Stimulated activated CD4-positive, alpha-beta T cell treated with anti-CD3 and anti-CD28 coated beads, TNF-alpha, amount 100 ng/mL, for 24 hours (primary cell): ENCODE measurements around the gene GNPTG.

Source experiments
- DNase-seq, 3 experiments: peaks; one replicate each; pipeline ENCODE4 v3.0.0-alpha.2; 2020; ENCODE audit warnings: low read depth in 3 of 3

The GNPTG gene

DNA sequence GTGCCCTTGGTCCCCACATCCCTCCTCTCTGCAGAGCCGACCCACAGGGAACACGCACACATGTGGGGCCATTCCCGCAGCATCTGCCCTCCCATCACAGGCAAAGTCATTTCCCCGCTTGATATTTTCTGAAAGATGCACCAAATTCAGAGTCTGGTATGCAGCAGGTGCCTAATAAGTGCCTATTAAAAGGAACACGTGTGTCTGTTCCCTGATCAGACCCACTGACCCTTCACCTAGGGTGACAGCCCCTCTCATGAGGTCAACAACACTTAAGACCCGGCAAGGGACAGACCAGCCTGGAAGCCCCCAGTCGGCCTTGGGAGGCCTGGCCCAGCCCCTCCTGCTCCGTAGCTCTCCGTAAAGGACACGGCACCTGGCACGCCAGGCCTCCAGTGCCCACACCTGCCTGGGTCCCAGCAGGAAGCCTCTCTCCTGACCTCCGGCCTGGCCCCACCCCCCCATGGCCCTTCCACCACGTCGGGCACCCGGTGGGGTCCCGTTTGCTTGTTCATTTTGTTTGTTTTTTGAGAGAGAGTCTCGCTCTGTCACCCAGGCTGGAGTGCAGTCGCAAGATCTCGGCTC is 42.7 kb downstream of the GNPTG start:
- no peak for DNase-seq

DNA sequence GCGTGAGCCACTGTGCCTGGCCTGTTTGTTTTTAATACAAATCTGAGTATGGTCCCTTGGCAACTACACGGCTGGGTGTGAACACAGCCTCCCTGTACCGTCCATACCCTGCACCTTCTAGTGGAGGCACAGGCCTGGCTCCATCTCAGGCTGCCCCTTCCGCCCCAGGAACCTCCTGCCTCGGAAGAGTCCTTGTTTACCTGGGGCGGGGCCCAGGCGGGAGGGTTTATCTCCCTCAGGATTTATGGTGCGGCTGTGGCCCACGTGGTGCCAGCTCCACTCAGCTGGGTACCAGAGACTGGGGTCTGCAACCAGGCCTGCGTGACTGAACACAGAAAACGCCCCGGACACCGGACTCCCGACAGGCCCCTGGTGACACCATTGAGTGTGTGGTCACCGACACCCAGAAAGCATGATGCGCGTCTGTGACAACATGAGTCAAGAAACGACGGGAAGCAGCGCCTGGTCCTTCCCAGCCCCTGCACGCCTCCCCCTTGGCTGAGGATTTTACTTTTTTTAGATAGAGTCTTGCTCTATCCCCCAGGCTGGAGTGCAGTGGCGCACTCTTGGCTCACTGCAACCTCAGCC is 43.8 kb downstream of the GNPTG start:
- DNase-seq: no peak

DNA sequence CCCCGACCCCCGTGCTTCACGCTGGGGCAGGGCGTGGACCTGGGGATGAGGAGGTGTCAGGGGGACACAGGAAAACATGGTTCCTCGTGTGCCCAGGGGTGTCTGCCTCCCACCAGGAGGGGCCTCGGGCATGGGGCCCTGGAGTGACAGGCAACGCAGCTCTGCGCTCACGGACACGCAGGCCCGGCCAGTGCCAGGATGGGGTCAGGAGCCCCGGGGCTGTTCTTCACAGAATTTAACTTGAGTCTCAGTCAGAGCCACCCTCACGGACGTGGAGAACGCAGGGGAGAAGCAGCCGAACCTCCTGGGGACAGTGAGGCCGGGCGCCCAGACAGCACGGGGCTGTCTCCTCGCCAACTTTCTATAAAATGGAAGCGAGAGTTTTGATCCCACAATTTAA is 46.0 kb downstream of the GNPTG start:
- no peak for DNase-seq

DNA sequence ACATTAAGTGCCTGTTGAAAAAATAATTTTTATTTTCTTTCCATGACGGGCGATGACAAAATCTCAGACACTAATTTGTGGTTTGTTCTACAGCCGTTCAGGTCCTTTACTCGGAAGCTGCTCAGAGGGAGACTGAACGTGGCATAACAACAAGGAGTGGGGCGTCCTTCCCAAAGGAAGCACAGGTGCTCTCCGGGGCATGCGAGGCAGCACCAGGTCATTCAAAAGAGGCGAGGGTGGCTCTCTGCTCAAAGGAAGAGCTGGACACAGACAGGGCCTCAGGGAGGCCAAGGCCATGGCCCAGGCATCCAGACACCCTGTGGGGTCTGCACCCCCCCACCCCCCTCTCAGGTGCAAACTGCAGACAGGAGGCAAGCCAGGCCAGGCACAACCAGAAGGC is 46.6 kb downstream of the GNPTG start:
- no peak for DNase-seq

DNA sequence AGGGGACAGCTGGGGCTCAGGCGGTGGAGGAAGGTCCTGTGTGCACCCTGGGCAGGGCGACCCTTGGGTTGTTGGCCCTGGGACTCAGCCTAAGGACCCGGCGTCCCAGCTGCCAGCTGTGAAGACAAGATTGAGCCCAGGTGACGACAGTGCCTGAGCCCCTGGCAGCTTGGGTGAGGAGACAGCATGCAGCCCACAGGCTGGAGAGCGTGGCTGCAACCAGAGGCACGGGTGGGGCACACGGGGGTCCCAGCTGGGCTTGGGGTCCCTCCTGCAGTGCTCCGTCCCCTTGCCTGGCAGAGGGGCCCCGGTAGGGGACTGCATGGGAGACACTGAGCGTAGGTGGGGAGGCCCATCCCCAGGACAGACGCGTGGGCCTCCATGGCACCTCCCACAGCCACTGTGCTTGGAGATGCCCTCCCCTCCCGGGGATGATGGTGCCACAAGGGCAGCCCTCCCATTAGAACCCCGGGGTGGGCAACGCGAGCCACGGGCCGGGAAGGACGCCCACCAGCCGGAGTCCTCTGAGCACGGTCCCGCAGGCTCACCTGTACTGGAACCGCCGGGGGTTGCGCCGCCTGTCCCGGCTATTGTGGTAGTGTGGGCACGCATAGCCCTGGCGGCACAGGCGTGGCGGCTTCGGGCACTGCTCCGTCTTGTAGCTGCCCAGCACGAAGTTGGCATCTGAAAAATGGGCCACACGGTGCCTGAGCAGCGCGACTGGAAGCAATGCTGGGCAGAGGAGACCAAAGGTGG is 47.3 kb downstream of the GNPTG start:
- DNase-seq: no peak

DNA sequence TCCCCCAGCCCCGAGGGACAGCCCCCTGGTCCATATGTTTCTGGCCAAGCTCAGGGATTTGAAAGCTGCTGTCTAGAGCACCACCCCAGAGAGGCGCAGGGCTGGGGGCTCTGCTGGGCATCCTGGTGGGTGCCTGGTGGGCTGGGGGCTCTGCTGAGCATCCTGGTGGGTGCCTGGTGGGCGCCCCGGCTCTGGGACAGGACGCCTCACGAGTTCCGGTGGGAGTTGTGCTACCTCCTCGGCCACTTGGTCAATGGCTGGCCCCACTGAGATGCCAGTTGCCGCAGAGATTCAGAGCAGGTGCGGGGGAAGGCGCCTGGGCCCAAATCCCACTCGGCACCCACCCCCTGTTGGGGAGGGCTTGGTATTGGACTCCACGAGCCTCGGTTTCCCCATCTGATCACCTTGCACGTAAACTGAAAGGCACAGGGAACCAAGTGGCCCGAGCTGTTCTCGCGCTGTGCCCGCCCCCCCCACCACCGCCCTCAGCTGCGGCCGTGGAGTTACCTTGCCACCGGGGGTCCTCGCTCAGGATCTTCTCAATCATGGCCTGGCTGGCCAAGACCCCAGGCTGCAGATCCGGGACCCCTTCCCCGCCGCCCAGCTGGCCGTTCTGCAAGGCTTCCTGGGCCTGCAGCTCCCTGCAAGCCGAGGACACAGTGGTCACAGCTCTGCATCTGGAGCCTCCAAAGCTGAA is 49.5 kb downstream of the GNPTG start:
- DNase-seq: no peak

DNA sequence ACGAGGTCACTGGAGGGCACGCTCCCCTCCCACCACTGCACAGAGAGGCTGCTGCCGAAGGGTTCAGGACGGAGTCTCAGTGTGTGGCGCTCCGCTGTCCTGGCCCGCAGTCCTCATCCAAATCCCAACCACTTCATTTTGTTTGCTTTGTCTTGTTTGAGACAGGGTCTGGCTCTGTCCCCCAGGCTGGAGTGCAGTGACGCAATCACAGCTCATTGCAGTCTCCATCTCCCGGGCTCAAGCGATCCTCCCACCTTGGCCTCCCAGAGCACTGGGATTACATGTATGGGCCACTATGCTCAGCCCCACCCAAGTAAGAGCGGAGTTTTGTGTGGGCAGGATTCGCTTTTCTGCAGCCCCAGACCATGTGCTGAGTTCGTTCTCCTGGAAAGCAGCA is 50.0 kb downstream of the GNPTG start:
- no peak for DNase-seq

DNA sequence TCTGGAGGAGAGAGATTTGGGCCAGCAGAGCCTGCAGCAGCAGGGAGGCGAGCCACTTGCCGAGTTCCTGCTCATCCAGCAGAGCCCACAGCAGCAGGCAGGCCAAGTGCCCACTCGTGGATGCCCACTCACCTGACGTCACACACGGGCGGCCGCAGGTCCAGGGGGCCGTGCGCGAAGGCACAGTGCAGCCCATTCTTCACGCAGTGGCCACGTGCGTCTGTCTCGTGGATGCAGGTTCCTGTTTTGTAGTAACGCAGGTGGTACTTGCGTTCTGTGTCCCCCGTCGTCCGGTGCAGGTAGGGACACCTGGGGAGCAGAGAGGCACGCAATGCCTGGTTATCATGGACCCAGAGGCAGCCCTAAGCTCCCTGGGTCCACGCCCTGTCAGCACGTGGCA is 51.3 kb downstream of the GNPTG start:
- DNase-seq: no peak

DNA sequence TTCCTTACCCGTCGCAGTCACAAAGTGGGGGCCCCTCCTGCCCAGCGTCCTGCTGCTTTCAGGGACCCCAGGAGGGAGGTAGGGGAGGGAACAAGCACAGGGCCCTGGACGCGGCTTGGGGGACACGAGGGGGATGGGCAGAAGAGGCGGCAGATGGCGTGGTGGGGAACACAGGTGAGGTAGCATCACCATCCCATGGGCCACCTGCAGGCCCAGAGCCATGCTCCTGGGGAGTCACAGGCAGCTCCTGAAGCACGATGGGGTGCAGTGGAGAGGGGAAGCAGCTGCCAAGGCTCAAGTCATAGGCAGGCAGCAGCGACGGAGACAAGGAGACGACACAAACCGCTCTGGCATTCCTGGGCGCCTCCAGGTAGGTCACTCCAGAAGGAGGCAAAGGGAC is 52.0 kb downstream of the GNPTG start:
- DNase-seq: no peak

DNA sequence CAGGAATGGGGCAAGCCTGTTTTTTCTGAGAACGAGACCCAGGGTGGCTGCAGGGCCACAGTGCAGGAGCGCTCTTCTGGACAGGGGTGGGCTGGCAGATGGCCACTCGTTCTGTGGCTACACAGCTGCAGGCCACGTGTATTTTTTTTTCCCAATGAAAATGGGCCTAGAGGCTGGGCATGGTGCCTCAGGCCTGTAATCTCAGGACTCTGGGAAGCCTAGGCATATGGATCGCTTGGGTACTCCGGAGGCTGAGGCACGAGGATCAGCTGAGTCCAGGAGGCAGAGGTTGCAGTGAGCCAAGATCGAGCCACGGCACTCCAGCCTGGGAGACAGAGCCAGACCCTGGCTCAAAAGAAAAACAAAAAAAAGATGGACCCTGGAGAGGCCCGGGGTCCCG is 56.0 kb downstream of the GNPTG start:
- no peak for DNase-seq

DNA sequence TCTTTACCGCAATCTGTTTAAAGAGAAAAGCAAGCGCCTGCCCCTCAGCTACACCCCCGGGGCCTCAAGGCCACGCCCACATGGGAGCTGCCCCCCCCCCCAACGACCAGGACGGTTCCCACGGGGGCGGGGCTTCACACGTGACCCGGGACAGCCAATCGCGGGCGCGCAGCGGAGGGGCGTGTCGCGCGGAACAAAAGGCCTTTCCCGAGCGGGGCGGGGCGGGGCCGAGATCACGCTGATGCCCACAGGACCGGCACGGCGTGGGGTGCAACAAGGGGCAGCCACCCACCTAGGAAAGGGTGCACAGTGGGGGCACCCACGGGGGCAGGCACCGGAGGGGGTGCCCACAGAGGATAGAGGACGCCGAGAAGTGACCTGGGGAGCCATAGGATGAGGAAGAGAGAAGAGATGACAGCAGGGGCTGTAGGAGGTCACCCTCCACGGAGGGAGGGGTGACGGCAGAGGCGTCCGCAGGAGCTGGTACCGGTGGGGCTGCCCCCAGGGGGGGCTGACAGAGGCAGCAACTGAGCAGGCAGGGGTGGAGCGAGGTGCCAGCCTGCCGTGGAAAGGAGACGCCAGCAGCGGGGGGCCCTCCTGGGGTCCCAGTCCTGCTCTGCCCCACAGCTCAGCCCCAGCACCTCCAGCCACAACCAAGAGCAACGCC is 56.6 kb downstream of the GNPTG start:
- peak; percentile 94 to 97 (median 95) for DNase-seq

DNA sequence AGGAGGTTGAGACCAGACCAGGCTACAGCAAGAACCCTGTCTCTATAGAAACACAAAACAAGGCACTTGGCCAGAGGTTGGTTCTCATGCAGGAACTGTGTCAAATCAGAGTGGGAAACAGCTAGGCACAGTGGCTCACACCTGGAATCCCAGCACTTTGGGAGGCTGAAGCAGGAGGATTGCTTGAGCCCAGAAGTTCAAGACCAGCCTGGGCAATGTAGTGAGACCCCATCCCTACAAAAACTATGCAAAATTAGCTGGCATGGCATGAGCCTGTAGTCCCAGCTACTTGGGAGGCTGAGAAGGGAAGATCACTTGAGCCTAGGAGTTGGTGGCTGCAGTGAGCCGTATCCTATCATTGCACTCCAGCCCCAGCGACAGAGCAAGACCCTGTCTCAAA is 61.1 kb downstream of the GNPTG start:
- DNase-seq: no peak
